OCI-LY3 (cell line): ENCODE data around the gene SLC49A4.

ENCODE experiments used
- EZH2phosphoT487 ChIP-seq: fragments of 200-600 bp; shearing (Covaris generic); IDR thresholded peaks from 2 replicates; pipeline ENCODE4 v1.6.1; 2018; ENCODE audit warnings: antibody characterized with exemption, mixed run types, low read depth
- TF ChIP-seq, protein P1 (sequence below): fragments of 200-600, 300-600 bp; sonication (generic); IDR thresholded peaks from 2 replicates; pipeline ENCODE4 v1.5.1; 2014; ENCODE audit warnings: antibody characterized with exemption, low read length, low read depth

- TF ChIP-seq, protein P1, sequence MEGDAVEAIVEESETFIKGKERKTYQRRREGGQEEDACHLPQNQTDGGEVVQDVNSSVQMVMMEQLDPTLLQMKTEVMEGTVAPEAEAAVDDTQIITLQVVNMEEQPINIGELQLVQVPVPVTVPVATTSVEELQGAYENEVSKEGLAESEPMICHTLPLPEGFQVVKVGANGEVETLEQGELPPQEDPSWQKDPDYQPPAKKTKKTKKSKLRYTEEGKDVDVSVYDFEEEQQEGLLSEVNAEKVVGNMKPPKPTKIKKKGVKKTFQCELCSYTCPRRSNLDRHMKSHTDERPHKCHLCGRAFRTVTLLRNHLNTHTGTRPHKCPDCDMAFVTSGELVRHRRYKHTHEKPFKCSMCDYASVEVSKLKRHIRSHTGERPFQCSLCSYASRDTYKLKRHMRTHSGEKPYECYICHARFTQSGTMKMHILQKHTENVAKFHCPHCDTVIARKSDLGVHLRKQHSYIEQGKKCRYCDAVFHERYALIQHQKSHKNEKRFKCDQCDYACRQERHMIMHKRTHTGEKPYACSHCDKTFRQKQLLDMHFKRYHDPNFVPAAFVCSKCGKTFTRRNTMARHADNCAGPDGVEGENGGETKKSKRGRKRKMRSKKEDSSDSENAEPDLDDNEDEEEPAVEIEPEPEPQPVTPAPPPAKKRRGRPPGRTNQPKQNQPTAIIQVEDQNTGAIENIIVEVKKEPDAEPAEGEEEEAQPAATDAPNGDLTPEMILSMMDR = no peak
- TF ChIP-seq EZH2phosphoT487 = no peak
Measured at GRCh38 chr3:122907471-122907870, 112.6 kb downstream of the SLC49A4 start.
